Sigmoid colon (tissue), 4 donors: ENCODE measurements around the gene CENPP.

Source experiments
- EP300 ChIP-seq, 4 donors: sonication (generic); formaldehyde crosslinking; IDR thresholded peaks; one replicate each; pipeline ENCODE4 v1.6.1; 2017; ENCODE audit warnings: antibody characterized with exemption in 4 of 4
- POLR2A ChIP-seq, 2 donors: fragments of 450-650 bp; IDR thresholded peaks; one replicate each; pipeline ENCODE4 v1.6.1; 2016; ENCODE audit warnings: antibody characterized with exemption in 2 of 2, mild to moderate bottlenecking in 2 of 2, moderate library complexity in 2 of 2
- POLR2AphosphoS5 ChIP-seq, 4 donors: sonication (generic); formaldehyde crosslinking; IDR thresholded peaks; one replicate each; pipeline ENCODE4 v1.6.1; 2017; ENCODE audit warnings: antibody characterized with exemption in 4 of 4
- TF ChIP-seq, protein P1 (sequence below), 4 experiments: fragments of 450-650 bp in 3 of 4; fragments of 200-600 bp in 1 of 4; IDR thresholded peaks; one replicate each; pipeline ENCODE4 v1.5.1; 2016 to 2019; ENCODE audit warnings: antibody characterized with exemption in 4 of 4, mild to moderate bottlenecking in 3 of 4, moderate library complexity in 2 of 4

DNA sequence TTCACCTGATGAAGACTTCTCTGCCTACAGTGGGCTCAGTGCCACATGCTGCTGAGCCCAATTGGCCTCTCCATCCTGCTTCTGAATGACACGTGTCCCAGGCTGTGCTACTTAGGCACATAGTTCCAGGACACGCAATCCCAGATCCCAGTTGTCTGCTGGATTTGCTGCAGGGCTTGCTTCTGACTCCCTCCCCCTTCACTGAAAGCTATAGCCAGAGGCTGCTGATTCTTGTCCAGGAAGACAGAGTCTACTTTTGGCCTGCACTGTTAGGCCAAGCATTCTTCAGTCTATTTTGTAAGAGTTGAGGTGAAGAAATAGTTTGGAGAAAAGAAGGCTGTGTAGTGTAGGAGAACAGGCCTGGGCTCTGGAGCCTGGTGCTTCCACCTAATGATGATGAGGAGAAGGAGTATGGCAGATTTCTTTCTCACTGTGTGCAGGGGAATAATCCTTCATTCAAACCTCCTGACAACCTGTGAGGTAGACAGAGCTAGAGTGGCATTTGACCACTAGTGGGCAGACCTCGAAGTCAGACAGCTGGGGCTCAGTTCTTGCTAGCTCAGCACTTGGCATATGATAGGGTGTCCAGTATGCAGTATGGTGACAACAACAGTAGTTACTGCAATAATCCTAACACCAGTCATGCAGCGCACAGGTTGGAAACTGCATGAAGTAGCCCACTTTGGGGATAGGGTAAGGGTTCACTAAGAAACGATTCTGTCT, 176.1 kb downstream of the CENPP start:
- TF ChIP-seq, protein P1, sequence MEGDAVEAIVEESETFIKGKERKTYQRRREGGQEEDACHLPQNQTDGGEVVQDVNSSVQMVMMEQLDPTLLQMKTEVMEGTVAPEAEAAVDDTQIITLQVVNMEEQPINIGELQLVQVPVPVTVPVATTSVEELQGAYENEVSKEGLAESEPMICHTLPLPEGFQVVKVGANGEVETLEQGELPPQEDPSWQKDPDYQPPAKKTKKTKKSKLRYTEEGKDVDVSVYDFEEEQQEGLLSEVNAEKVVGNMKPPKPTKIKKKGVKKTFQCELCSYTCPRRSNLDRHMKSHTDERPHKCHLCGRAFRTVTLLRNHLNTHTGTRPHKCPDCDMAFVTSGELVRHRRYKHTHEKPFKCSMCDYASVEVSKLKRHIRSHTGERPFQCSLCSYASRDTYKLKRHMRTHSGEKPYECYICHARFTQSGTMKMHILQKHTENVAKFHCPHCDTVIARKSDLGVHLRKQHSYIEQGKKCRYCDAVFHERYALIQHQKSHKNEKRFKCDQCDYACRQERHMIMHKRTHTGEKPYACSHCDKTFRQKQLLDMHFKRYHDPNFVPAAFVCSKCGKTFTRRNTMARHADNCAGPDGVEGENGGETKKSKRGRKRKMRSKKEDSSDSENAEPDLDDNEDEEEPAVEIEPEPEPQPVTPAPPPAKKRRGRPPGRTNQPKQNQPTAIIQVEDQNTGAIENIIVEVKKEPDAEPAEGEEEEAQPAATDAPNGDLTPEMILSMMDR (IDR thresholded peaks at IDR 0.05), result peak in 1 of 4 experiments; percentile 26
- TF ChIP-seq EP300 (IDR thresholded peaks at IDR 0.05), result no peak
- TF ChIP-seq POLR2A (IDR thresholded peaks at IDR 0.05), result no peak
- peak; percentile 15 to 69 (median 62) for TF ChIP-seq POLR2AphosphoS5 (IDR thresholded peaks at IDR 0.05)
